NCI-H2081 treated with DMSO at 0.1 percent for 48 hours (cell line): ENCODE results near the gene PCSK4.
"Not testable (repeated sequence)": the region's sequence is repeated elsewhere in the genome, so short reads cannot be mapped to it uniquely, and the experiment has no call there.

Source experiments
- DNase-seq: peaks from one replicate; lab custom pipeline; 2025; lab: John Stamatoyannopoulos, UW

Gene PCSK4

GRCh38 chr19:1503925-1504773, 14.0 kb upstream of the PCSK4 start:
- no peak for DNase-seq

DNA sequence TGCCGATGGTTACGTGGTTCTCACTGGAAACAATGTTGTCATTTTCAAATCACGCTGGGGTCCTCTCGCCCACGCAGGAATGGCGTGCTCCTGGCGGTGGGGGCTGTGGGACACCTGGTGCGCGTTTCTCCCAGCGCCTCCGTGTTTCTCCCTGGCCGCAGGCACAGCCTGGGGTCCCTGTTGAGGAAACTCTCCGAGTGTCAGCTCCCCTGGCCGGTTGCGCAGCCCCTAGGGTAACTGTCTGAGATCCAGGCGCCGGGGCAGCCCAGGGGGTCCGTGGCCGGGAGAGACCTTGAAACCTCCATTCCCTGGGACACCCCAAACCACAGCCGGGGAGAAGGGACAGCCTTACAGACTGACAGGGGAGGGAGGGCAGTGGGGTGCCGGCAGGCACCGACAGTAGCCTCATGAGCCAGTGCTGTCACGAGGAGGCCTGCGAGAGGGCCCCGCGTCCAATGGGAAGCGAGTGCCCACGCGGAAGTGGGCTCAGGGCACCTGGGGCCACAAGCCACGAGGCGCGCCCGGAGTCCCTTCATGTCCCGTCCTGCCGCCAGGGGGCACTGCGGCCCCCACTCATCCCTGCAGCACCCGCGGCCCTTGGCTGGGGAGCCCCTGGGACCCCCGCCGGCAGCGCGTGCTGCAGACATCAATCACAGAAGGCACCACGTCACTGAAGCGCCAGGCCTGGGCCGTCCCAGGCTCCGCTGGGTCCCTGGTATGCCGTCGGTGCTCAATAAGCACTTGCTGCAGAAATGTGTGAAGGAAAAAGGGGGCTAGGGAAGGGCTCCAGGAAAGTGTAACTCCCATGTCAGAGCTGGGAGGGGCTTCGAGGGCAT, 13.2 kb upstream of the PCSK4 start:
- no peak for DNase-seq

GRCh38 chr19:1502433-1503088, 12.4 kb upstream of the PCSK4 start:
- no peak for DNase-seq

GRCh38 chr19:1501200-1501595, 11.0 kb upstream of the PCSK4 start:
- no peak for DNase-seq

DNA sequence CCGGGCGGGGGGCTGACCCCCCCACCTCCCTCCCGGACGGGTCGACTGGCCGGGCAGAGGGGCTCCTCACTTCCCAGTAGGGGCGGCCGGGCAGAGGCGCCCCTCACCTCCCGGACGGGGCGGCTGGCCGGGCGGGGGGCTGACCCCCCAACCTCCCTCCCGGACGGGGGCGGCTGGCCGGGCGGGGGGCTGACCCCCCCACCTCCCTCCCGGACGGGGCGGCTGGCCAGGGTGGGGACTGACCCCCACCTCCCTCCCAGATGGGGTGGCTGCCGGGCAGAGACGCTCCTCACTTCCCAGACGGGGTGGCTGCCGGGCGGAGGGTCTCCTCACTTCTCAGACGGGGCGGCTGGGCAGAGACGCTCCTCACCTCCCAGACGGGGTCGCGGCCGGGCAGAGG, 9.1 kb upstream of the PCSK4 start:
- DNase-seq = not testable (repeated sequence)

- no peak for DNase-seq
These were observed 7.6 kb upstream of the PCSK4 start for GRCh38 chr19:1497578-1498235.

DNA sequence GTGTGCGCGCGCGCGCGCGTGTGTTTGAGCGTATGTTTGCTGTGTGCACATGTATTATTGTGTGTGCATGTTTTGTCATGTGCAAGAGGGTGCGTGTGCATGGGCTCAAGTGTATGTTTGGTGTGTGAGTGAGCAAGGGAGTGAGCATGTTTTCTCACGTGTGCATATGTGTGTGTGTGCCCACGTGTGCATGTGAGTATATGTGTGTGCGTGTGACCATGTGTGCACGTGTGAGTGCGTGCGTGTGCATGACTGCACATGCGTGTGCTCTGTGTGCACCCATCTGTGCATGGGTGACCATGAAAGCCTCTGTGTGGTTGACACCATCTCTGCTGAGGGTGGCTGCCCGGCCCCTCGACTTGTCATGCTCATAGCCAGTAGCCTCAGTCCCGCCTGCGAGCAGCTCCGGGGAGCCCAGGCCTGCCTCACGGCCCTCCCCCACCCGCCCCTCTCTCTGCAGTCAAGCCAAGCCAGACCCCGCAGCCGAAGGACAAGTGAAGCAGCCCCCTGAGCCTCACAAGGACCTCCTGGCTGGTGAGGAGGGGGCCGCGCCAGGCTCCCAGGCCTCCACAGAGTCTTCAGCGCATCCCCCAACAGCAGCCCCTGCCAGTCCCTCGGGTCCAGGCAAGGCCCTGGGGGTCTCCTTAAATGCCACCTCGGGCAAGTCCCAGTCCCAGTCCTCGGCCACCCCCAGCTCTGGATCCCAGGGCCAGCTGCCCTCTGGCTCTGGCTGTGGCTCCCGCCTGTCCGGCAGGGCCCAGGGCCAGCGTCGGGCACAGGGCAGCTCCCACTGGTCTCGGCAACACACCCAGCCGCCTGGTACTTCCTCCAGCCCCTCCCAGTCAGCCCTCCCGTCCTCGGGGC, 6.8 kb upstream of the PCSK4 start:
- DNase-seq = no peak

GRCh38 chr19:1495799-1496713, 5.9 kb upstream of the PCSK4 start:
- no peak for DNase-seq

- no peak for DNase-seq
These were observed 5.1 kb upstream of the PCSK4 start for GRCh38 chr19:1495051-1495798.

GRCh38 chr19:1494115-1494815, 4.1 kb upstream of the PCSK4 start:
- DNase-seq = no peak

DNA sequence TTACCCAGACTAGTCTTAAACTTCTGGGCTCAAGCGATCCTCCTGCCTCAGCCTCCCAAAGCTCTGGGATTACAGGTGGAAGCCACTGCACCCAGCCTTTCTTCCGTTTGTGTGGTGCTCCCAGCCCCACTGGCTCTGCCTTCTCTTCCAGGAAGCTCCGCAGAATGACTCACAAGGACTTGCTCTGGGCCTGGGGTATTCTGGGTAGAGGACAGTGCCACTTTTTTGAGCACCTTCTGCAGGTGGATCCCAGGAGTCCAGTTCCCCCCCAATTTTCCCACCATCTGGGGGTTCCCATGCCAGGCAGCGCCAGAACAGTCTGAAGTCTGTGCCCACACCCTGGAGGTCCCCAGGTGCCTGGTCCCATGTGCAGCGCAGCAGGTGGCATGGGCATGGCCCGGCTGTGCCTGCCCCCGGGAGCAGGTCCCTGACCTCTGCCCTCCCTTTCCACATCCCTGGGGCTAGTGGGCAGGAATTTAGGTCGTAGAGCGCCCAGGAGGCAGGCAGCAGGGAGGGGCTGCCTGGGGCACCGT, 2.4 kb upstream of the PCSK4 start:
- no peak for DNase-seq

DNA sequence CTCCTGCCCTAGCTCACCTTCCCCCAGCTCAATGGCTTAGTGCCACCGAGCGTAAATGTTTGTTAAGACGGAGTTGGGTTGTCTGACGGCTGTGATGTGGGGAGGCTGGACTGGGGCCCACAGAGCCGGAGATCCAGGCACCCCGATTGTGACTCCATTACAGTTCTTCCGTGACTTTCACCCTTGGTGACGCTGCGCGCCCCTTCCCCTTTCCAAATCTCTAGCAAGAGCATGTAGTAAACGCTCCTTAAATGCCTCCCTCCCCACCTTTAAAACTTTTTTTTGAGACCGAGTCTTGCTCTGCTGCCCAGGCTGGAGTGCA, 1.7 kb upstream of the PCSK4 start:
- DNase-seq = no peak

DNA sequence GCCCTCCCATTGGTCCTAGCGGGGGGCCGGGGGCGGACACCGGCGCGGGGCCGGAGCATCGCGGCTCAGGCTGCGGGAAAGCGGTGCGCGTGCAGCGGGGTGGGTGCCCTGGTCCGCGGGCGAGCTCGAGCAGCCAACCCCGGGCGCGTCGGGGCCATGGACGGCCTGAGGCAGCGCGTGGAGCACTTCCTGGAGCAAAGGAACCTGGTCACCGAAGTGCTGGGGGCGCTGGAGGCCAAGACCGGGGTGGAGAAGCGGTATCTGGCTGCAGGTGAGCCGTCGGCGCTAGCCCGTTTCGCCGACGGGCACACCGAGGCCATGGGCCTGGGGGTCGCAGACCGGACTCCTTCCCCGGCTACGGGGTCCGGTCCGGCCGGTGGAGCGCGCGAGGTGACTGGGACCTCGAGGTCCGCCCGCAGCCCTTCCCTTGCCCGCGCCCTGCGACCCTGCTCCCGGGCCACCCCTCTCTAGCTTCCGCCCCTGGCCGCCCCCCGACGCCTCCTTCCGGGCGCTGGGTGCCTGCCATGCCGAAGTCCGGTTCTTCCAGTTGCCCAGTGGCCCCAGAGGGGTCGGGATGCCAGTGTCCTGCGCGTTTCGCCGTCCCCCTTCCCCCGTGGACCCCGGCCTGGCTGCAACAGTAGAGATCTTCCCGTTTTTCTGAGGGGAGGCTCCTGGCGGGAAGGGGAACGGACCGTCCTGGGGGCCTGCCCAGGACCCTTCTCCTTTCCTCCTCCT, 1.1 kb upstream of the PCSK4 start, which contains the start of gene REEP6:
TSS of gene REEP6 (plus strand) at position 68 of the 735 bp plus-strand sequence. CDS start at position 157, 89 bp downstream.
- DNase-seq = no peak

DNA sequence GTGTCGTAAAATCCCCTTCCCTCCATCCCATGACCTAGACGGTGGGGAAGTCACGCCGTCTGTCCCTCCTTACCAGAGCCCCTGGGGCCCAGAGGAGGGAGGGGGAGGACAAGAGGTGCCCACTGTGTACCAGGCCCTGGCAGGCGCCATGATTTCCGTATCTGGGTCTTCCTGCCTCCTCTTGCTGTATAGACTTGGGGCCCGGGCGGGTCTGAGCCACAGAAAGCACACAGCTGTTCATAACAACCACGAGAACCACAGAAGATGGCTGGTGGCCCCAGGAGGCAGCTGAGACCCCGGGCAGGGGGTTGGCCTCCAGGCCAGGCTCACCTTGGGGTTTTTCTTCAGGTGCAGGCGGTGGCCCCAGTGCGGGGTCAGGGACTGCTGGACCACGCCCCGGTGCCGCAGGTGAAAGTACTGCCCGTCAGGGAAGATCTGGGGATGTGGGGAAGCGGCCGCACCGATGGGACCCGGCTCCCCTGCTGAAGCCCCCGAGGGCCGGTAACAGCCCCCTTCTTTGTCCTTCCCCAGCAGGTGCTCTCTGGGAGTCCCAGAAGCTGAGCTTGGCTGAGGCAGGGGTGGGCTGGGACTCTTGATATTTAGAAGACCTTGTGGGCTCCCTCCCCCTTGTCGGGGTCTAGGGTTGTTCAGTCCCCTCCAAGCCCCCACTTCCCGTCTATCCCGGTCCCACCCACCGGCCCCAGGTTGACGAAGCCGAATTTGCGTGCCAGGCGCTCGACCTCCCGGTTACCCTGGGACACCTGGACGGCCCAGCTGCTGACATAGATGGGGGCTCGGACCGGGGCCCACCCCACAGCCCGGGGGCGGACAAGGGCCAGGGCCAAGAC, 463 bp downstream of the PCSK4 start:
- no peak for DNase-seq

DNA sequence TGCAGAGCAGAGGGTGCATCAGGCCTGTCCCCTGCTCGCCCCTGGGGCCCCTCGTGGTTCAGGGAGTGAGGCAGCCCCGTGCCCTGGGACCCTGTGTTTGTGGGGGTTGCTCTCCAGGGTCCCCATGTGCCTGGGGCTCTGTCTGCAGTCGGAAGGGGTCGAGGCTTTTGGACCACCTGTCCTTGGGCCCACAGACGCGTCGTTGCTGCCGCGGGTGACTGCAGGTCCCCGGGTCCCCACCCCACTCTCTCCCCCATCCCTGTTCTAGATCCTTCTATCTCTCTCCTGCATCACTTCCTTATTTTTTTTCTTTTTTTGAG, 1.9 kb downstream of the PCSK4 start:
- no peak for DNase-seq

DNA sequence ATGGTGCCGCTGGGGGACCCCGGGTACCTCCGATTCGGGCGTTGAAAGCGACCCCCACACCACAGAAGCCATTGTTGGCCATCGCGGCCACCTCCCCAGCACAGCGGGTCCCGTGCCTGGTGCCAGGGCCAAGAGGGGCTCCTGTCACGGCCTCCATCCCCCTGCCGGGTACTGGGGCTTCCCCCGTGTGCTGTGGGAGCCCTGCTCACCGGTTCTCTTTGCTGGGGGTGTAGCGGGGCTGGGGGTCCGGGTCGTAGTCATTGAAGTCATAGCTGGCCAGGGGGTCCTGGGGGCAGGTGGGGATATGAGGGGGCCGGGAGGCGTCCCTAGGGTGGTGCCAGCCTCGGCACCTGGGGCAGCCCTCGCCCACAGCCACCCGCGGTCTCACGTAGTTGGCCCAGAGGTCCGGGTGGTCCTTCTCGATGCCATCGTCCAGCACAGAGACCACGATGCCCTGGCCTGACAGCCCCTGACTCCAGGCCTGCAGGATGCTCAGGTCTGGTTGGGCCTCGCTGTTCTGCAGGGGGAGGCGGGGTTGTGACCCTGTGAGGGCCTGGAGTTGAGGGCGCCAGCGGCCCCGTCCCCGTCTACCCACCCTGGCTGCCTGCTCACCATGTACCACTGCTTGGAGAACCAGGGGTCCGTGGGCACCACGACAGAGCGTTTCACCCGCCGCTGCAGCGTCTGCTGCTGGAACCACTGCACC, 2.4 kb downstream of the PCSK4 start:
- DNase-seq = no peak
